Activated CD8-positive, alpha-beta memory T cell treated with anti-CD3 and anti-CD28 coated beads for 48 hours (primary cell): ENCODE data around the gene RIPPLY3.

Experiments used
- DNase-seq, 3 experiments: peaks; one replicate each; pipeline ENCODE4 v3.0.0-alpha.2; 2020; ENCODE audit warnings: low read depth in 2 of 3, low spot score in 2 of 3

RIPPLY3 gene

DNA sequence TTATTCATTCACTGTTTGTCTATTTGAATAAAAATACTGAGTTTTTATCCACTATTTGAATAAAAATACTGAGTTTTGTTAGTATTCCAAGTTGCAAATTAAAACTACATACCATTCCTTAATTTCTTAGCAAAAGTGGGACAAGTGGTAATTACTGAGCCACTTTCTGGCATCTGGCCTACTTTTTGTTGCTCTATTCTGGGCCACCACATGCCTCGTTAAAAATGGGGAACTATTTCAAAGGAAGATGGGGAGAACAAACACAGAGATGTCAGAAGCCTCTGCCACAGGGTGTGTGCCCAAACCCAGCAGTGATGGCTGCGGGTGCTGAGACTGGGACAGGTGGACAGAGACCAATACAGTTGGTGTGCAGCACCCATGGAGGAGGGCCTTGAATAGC, 51.8 kb downstream of the RIPPLY3 start:
- DNase-seq, result no peak

GRCh38 chr21:37059181-37059580, 52.7 kb downstream of the RIPPLY3 start:
- DNase-seq, result no peak

DNA sequence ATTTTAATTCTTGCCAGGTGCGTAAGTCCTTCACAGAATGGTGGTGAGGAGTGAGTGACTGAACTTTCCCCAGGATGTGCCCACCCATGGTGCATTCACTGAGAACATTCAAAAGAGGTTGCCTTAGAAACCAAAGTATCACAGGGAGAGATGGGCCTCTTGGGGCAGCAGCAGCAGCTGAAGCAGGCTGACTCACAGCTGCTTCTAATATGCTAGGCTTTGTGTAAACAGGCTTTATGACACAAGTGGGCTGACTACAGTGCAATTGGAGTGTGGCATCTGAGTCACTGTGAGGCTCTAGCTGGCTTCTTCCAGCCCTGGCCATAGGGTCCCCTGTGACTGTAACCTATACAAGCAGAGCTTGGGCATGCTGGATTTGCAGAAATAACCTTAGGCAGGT, 53.8 kb downstream of the RIPPLY3 start:
- DNase-seq, result no peak

GRCh38 chr21:37061926-37062592, 55.6 kb downstream of the RIPPLY3 start:
- DNase-seq, result no peak

DNA sequence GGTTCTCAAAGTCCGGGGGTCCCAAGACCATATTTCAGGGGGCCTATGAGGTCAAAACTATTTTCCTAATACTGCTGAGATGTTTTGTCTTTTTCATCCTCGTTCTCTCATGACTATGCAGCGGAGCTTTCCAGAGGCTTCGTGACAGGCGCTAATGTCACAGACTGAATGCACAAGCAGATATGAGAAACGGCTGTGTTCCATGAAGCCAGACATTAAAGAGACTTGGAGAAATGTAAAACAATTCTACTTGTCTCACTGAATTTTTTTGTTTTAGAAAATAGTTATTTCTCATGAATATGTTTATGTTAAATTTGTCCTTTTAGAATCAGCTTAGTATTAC, 56.1 kb downstream of the RIPPLY3 start:
- DNase-seq, result no peak

DNA sequence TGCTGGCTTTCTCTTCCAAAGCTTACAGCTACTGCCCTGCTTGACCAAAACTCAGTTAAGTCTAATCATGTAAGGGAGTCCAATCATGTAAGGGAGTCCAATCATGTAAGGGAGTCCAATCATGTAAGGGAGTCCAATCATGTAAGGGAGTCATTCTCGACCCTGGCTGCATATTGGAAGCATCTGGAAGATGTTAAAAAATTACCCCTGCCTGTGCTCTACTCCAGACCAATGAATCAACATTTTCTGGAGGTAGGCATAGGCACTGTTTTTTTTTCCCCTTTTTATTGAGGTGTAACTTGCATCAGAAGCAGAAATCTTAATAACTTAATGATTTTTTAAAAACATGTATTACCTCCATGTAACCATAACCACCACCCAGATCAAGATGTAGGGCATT, 56.9 kb downstream of the RIPPLY3 start:
- no peak for DNase-seq

DNA sequence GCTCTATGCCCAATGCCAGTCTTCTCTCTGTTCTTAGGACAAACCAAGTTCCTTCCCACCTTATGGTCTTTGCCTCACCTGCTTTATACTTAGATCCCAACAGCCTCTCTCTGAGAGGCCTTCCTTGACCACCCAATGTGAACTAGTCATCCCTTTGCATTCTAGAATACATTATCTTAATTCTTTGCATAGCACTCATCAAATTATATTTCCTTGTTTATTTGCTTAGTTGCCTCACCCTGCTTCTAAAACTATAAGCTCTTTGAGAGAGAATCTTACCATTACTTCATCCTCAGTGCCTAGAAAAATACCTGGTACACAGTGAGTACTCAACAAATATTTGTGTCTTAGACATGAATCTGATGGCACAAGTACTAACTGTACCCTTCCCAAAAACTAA, 58.3 kb downstream of the RIPPLY3 start:
- DNase-seq, result no peak

GRCh38 chr21:37065561-37066177, 59.2 kb downstream of the RIPPLY3 start:
- no peak for DNase-seq
